T-helper 2 cell (primary cell): ENCODE measurements around the gene GLT8D2.

Source experiments
- DNase-seq, 5 experiments: peaks; one replicate each; pipeline versions ENCODE4 v3.0.0 to v3.0.0-alpha.2; 2012 to 2022
- total RNA-seq, 2 donors: gene quantifications; one replicate each; lab custom pipeline; 2026; lab: John Stamatoyannopoulos, UW

Gene GLT8D2, protein sequence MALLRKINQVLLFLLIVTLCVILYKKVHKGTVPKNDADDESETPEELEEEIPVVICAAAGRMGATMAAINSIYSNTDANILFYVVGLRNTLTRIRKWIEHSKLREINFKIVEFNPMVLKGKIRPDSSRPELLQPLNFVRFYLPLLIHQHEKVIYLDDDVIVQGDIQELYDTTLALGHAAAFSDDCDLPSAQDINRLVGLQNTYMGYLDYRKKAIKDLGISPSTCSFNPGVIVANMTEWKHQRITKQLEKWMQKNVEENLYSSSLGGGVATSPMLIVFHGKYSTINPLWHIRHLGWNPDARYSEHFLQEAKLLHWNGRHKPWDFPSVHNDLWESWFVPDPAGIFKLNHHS
- total RNA-seq, result 0 to 0.34 reads per million in 2 donors

DNA sequence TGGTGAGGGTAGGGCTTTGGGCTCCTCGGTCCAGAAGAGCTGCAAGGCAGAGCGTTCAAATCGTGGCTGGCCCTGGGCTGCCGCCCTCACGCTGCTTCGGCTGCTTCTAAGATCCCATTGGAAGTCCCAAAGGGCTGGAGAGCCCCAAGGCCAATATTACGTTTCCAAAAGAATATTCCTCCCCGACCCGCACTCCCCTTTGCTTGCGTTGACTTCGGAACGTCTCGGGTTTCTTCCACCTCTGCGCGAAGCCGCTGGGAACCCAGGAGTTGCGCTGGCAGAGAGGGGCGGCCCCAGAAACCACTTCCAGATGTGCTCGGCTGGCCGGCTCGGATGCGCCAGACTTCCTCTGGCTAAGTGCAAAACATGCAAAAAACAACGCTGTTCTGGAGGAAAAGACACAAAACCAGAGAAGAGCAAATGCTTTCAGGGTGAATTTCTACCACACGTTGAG, at the start of gene GLT8D2:
GLT8D2 (minus strand) TSS at position 285 of the 454 bp plus-strand sequence. CDS start 30,539 bp downstream, outside the sequence.
- DNase-seq, result no peak

DNA sequence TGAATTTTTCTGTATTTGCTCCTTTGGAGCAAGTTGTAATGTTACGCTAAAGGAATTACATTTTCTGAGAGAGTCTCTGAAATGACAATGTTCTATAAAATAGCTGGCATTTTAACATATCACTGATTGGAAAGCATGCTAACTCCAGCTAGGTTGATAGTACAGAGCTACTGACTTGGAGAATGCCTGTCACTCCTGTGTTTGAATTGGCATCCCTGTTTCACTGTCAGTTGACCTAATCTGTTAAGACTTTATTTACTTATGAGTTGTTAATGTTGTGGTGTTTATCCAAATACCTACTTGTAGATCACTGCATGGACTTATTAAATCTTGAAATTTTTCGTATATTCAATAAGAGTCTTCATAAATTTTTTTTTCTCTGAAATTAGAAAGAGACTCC, 48.0 kb upstream of the GLT8D2 start:
- DNase-seq, result no peak

DNA sequence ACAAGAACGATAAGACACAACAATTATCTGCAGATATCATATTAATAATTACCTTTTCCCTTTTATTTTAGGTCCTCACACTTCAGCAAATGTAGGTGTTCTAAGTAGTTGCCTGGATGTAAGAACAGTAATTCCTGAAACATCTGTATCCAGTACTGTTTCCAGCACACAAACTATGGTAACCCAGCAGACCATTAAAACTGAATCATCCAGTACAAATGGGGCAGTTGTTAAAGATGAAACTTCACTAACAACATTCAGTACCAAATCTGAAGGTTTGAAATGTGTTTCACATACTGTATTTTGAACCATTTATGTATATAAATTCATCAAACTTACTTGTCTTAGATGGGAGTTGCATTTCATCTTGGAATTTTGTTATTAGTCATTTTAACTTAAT, 45.3 kb upstream of the GLT8D2 start:
- no peak for DNase-seq

DNA sequence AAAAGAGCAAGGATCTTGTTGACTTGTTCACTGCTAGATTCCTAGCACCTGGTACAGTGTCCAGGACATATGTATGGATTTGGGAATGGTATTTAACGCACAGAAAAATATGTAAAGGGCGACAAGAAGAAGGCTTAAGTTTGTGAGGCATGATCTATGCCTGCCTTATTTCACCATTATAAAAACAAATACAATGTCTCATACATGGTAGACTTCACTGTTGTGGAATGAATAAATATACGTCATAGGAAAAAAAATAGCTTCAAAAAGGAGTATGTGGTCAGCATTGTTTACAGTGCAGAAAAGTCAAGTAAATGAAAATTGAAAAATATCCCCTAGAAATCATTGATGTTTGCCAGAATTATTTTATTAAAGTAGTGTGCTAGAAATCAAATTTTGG, 44.3 kb upstream of the GLT8D2 start:
- DNase-seq, result no peak

DNA sequence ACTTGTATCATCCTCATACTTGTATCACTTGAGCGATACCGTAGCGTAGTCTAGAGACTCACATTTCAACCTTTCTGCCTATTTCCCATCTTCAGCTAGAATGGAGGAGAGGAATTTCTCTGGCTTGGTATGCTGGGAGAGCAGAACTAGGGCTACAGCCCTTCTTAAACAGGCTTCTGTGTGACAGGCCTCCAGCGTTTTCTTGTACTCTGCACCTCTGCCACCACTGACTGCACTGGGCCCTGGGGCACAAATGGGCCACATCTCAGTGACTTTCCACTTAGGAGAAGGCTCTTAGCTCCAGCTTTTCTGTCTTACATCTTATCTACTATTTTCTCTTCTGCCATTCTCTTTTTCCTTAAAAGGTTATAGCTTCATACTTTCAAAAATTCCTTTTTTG, 41.1 kb upstream of the GLT8D2 start:
- DNase-seq, result no peak

DNA sequence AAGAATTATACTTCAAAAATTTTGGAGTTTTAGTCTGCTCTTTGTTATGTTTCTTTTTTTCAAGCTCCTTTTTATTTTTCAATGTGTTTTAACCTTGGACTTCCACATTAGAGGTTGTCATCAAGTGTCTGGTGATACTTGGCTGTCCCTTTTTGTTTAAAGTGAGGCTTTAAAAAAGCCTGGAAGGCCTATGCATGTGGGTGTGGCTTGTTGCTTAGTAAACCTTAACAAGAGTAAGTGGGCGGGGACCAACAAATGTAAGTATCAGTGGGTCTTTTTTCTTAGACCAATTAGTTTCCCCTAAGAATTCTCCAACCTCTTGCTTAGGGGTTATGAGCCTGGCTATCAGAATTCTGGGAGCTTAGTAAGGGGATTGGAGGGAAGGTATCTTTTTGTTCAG, 40.7 kb upstream of the GLT8D2 start:
- no peak for DNase-seq

DNA sequence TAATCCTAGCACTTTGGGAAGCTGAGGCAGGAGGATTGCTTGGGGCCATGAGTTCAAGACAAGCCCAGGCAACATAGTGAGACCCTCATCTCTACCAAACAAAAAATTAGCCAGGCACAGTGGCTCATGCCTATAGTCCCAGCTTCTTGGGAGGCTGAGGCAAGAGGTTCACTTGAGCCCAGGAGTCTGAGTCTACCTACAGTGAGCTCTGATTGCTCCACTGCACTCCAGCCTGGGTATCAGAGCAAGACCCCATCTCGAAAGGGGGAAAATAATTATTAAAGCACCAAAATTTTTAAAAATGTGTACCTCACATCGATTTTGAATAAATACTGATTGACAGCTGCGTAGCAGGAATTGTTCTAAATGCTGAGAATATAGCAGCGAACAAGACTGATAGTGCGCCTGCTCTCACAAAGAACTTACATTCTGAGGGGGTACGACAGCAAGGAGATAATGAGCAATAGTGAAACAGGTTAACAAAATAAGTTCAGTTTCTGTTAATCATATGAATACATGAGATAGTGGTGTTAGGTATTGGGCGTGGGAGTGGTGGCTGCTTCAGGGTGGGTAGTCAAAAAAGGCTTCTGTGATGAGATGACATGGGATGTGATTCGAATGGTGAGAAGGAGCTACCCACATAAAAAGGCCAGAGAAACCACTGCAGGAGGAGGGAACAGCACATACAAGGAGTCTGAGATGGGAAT, 33.9 kb upstream of the GLT8D2 start:
- peak in 2 of 5 experiments; percentile 19 to 50 for DNase-seq

DNA sequence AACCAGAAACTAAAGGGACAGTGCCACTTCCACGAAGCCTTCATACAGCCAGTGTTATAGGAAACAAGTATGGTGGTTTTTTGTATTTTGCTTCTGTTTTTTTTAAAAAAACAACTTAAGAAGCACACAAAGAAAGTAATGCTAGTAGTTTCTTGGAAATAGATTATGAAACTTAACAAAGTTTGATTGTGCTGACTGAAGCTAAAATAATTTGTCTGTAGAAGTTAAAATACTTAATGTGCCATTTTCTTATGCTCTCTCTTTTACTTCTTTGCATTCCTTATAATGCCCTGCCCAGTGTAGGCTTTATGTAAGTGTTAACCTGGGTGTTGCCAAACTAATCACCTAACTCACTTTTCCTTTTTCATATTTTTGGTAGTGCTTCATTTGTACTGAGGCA, 30.8 kb upstream of the GLT8D2 start:
- no peak for DNase-seq

DNA sequence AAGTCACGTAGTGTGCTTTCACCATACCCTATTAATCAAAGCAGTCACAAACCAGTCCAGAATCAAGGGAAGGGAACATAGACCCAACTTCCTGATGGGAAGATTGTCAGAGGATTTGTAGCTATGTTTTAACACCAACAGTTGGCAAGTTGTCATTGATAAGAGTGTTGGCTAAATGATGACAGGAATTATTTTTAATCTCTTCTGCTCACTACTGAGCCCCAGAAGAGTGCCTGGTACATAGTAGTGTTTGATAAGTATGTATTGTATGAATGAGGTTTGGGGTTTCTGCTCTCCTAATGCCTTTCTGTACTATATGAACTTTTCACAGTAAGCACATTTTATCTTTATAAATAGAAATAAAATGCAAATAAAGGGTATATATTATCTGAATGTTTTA, 29.0 kb upstream of the GLT8D2 start:
- DNase-seq, result no peak

DNA sequence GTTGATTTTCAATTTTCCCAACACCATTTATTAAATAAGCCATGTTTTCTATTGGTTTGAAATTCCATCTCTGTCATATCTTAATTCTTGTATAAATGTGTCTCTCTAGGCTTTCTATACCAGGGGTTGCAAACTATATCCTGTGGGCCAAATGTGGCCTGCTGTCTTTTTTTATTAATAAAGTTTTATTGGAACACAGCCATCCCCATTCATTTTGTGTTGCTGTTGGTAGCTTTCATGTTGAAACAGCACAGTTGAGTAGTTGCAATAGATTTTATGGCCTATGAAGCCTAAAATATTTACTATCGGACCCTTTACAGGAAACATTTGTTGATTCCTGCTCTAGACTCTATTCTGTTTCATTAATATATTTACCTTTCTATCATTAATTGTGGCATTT, 23.7 kb upstream of the GLT8D2 start:
- no peak for DNase-seq

DNA sequence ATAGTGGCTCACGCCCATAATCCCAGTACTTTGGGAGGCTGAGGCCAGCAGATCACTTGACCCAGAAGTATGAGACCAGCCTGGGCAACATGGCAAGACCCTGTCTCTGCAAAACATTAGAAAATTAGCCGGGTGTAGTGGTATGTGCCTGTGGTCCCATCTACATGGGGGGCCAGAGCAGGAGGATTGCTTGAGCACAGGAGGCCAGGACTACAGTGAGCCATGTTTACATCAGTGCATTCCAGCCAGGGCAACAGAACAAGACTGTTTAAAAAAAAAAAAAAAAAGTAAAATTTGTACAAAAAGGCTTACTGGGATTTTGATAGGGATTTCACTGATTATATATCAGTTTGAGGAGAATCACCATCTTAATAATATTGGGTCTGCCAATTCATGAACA, 22.1 kb upstream of the GLT8D2 start:
- DNase-seq, result no peak

DNA sequence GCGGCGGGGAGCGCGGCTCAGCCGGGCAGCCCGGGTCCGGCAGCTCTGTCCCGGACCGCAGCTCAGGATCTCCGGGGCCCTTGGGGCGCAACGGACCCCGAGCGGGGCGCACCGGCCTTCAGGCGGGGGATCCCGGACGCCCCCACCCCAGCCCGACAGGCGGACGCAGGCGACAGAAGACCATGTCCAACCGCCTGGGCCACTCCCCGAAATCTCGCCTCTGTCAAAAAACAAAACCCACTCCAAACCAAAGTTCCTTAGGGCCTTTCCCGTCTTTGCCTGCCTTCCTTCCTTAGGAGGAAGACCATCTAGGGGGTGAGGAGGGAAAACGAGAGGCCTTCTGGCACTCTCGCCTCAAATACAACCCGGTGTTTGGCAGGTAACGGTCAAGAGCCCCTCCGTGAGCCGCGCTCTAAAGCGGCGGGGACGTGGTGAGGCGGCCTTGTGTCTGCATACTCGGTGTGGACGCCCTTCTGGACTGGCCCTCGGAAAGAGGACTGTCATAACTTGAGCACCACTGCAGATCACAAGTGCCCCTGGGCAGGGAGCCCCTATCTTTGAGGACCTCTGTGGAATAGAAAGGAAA, 14.9 kb upstream of the GLT8D2 start:
- peak in 1 of 5 experiments; percentile 10 for DNase-seq

DNA sequence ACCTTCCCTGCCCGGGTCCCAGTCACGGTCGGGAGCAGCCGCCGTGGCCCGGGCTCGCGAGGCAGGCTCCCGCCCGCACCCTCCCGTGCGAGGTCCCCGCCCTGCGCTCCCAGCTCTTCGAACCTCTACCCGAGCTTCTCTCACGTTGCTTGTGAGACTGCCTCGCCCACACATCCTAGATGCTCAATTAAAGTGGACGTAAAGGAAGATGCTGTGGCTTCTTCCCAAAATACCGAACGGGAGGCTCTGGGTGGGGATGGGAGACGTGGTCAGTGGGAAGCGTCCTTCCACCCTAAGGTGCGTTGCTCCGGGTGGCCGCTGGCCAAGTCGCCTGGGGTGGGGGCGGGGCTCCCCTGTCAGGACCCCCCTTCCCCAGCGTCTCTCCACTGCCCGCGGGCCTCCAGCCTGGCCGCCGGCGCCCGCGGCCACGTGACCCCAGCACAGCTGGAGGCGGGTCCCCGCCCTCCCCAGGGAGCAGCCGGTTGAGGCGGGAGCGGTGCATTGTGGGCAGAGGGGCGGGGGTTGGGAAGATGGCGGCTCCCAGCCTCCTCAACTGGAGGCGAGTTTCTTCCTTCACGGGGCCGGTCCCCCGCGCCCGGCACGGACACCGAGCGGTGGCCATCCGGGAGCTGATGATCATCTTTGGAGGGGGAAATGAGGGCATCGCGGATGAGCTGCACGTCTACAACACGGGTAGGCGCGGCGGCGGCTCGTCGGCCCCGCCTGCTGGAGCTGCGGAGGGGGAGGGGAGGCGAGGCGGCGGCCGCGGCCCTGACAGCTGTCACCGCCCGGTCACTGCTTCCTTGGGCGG, 14.2 kb upstream of the GLT8D2 start, which contains the start of gene HCFC2:
HCFC2 (plus strand) TSS at position 501 of the 811 bp plus-strand sequence; CDS start at position 531, 30 bp downstream.
- peak; percentile 80 to 91 (median 84) for DNase-seq

DNA sequence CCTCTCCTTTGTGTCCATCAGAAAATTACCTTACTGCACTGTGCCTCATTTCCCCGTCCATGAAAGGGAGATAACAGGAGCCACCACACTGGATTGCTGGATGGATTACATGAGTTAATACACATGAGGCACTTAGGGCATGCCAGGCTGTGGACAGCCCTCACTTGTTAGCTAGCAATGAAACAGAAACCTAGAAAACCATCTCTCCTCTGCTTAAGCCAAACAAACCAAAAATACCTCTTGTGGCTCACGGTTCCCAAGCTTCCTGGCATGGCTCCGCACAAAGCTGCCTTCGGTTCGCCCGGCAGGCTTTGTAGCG, 13.7 kb upstream of the GLT8D2 start:
- peak in 1 of 5 experiments; percentile 44 for DNase-seq

DNA sequence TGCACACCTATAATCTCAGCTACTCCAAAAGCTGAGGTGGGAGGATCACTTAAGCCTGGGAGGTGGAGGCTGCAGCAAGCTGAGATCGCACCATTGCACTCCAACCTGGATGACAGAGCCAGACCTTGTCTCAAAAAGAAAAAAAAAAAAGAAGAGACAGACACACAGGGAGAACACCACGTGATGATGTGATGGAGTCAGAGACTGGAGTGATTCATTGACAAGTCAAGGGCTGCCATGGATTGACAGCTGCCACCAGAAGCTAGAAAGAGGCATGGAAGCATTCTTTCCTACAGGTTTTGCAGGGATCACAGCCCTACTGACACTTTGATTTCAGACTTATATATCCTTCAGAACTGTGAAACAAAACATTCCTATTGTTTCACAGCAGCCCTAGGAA, 10.8 kb upstream of the GLT8D2 start:
- no peak for DNase-seq

DNA sequence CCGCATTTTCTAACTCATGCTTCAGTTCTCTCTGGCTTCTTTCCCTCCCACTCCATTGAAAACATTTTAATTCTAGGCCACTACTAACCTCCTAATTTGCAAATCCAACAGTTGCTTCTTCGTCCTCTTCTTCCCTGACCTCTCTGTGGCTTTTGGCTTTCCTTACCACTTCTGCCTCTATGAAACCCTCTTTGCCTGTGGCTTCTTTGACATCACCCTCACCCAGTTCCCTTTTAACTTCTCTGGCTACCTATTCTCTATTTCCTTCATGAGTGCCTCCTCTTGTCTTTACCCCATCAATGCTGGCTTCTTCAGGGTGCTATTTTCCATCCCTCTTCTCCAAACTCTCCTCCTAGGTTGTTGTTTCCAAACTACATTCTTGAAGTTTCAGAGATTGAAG, 10.0 kb upstream of the GLT8D2 start:
- DNase-seq, result no peak

DNA sequence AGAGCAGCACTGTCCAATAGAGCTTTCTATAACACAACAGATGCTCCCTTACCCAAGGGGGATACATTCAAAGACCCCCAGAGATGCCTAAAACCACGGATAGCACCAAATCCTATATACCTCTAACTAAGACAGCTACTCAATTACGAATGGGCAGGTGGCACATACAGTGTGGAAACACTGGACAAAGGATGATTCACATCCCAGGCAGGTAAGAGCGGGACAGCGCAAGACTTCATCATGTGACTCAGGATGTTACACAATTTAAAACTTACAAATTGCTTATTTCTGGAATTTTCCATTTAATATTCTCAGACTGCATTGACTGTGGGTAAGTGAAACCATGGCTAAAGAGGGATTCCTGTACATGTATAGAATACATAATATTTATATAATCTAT, 8.8 kb upstream of the GLT8D2 start:
- no peak for DNase-seq

DNA sequence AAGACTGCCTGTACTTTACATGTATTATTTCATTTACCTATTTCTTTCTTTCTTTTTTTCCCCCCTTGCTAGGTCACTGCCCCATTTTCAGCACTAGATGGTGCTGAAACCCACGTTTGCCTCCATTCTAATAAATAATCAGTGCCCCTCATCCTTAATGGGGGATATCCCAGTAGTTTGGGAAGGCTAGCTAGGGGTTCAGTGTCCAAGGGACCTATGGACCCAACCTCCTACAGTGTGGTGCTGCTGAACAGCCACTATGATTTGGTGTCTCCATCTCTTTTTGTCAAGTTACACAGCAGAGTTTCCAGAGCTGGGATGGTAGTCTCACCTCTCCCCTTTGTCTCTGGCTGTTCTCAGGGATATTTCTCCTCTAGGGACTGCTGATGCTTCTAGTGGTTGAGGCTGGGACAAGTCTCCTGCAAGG, 7.8 kb upstream of the GLT8D2 start:
- peak in 2 of 5 experiments; percentile 4 to 12 for DNase-seq

DNA sequence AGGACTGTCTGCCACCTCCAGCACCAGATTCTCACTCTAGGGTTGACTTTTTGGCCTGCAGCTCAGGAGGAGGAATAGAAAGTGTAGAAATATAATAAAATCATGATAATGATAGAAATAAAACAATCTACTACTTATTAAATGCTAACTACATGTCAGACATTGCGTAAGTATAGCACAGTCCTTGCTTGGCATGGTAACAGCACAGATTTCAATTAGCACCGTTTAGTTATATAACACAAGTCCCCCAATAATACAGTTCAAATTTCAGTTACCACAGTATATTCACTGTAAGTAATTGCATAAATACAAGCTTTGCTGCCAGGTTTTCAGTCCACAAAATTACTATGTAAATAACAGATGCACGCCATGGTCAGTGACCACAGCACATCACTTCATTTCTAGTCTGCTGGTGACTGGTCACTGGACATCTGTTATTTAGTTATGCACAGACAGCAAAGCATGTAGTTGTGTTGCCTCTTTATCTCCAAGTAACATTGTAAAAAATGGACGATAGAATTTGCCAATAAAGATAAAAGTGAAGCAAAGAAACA, 6.5 kb upstream of the GLT8D2 start:
- no peak for DNase-seq

DNA sequence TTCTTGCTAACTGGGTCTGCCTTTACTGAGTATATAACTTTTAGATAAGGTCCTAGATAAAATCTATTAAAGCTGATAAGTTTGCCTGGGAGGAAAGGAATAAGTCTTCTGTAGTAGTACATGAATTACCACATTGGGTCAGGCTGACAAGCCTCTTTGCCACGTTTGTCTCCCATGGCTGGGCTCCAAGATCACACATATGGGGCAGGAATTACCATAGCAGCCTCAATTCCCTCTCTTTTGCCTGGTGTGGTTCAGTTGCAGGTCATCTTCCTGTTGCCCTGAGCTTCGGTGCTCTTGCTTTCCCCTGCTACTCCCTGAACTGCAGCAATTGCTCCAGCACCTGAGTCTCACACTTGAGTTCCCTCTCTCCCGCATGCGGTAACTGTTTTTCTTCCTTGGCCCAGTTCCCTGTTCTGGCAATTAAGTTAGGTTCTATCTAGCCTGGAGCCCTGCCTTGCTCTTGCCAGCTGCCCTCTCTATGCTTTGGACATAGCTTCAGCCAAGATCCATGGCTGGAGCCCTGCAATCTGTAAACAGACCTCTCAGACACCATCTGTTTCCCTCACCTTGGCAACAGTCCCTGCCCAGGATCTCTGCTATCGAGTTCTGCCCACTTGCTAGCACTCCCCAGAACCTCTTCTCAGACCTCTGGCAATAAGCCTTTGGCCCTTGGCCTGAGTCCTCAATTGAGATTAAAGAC, 5.8 kb upstream of the GLT8D2 start:
- DNase-seq, result no peak

DNA sequence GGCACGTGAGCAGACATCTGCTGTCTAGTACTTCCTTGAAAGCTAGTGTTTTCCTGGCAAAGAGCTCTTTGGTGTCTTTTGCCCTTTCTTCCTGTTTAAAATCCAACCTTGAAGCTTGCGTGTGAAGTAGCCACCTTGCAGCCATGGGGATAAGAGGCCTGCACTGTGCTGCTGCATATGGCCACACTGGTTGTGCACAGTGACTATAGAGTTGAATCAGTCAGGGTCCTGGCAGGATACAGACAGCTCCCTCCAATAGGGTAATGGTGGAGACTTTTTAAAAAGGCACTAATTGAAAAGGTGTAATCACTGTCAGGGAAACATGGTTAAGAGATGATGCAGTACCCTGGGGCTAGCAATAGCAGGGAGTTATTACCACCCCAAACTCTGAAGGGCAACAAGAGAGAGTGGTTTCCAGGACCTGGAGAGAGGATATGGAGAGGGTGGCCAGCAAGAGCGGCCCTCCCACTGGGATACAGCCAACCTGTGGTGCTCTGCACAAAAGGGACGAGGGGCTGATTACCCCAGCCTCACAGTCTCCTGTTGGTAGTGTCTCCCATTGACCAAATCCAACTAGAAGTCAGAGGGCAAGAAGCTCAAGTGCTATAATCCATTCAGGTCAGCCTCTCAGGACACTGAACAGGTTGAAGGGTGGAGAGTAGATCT, 4.8 kb upstream of the GLT8D2 start:
- DNase-seq, result no peak
